Uterus (tissue), 4 donors: ENCODE results near the gene NQO2. TPM values are rescaled to one million over a fixed set of nuclear protein-coding genes. Genes with fewer than 3 reads are reported as not detected.

Experiments
- DNase-seq, 2 donors: peaks; one replicate each; pipeline ENCODE4 v3.0.0-alpha.2; 2019 to 2020
- H3K27ac ChIP-seq, 2 donors: fragments of 200-600 bp; sonication (generic); 1 replicate in 1 of 2; 2 replicates in 1 of 2; pipeline ENCODE4 v1.5.1; 2016 to 2018
- H3K27me3 ChIP-seq, 2 donors: fragments of 200-600 bp; sonication (generic); one replicate each; pipeline ENCODE4 v1.5.1; 2018 to 2019; ENCODE audit warnings: control low read depth in 1 of 2
- H3K36me3 ChIP-seq, 2 donors: fragments of 200-600 bp; sonication (generic); one replicate each; pipeline ENCODE4 v1.5.1; 2019; ENCODE audit warnings: control low read depth in 1 of 2
- H3K4me1 ChIP-seq, 2 donors: fragments of 200-600 bp; sonication (generic); one replicate each; pipeline ENCODE4 v1.5.1; 2018 to 2019; ENCODE audit warnings: control low read depth in 1 of 2
- H3K4me3 ChIP-seq, 2 donors: fragments of 200-600 bp; sonication (generic); 1 replicate in 1 of 2; 2 replicates in 1 of 2; pipeline ENCODE4 v1.5.1; 2018 to 2019; ENCODE audit warnings: mild to moderate bottlenecking in 1 of 2
- H3K9me3 ChIP-seq, 2 donors: fragments of 200-600 bp; sonication (generic); one replicate each; pipeline ENCODE4 v1.5.1; 2019; ENCODE audit warnings: control low read depth in 1 of 2
- CTCF ChIP-seq, 4 experiments: fragments of 200-600 bp in 2 of 4; fragments of 450-650 bp in 2 of 4; sonication (generic) in 2 of 4; IDR thresholded peaks; one replicate each; pipeline ENCODE4 v1.5.1; 2016 to 2019; ENCODE audit warnings: antibody characterized with exemption in 4 of 4, mild to moderate bottlenecking in 2 of 4, moderate library complexity in 1 of 4
- POLR2A ChIP-seq, 2 donors: fragments of 450-650 bp; IDR thresholded peaks; one replicate each; pipeline ENCODE4 v1.6.1; 2016; ENCODE audit warnings: antibody characterized with exemption in 2 of 2, mild to moderate bottlenecking in 1 of 2, moderate library complexity in 1 of 2
- intact Hi-C: fragments of 100-400 bp; cut with DNase I; formaldehyde crosslinking; loops from one replicate; pipeline ENCODE4 v1.15.1; 2023; ENCODE audit warnings: low total_unique reads
- total RNA-seq, 4 donors: library from RNA; depleted of rRNA in 3 of 4; stranded (reverse); fragments of >200 nt in 3 of 4; gene quantifications; one replicate each; pipeline versions ENCODE4 v1.1.0 to v1.2.4, GENCODE V29; 2014 to 2023
- donor health status: DM: yes; HTN: yes; CAD: no.

NQO2 gene
- total RNA-seq, 4 donors from 2014 or later: 7.8 to 50.3 (median 21.6) TPM

- Histone ChIP-seq H3K4me1 (peaks cover 4 to 6% of the 10 kb centered on the region in 2 donors), H3K27ac (peak overlapping the region; percentile 92 to 99), H3K36me3 (no peaks in the 10 kb centered on the region), H3K27me3 (no peaks in the 10 kb centered on the region), H3K4me3 (no peak overlapping the region), H3K9me3 (no peaks in the 10 kb centered on the region)
- intact Hi-C loops: no loop called here
- TF ChIP-seq POLR2A (IDR thresholded peaks at IDR 0.05) (no peak), CTCF (IDR thresholded peaks at IDR 0.05) (no peak)
- DNase-seq: peak; percentile 53 to 76
Observed at GRCh38 chr6:2986722-2987221, 12.9 kb upstream of the NQO2 start.

GRCh38 chr6:2988094-2988425 lies 11.6 kb upstream of the NQO2 start:
- Histone ChIP-seq H3K4me3 (peak overlapping the region; percentile 51 to 69), H3K36me3 (no peaks in the 10 kb centered on the region), H3K27me3 (no peaks in the 10 kb centered on the region), H3K9me3 (no peaks in the 10 kb centered on the region), H3K4me1 (peaks cover 4 to 6% of the 10 kb centered on the region in 2 donors), H3K27ac (peak overlapping the region; percentile 92 to 99)
- intact Hi-C loops: no loop called here
- DNase-seq: no peak
- TF ChIP-seq POLR2A (IDR thresholded peaks at IDR 0.05): no peak
- no peak for TF ChIP-seq CTCF (IDR thresholded peaks at IDR 0.05)

- H3K27ac ChIP-seq: peak overlapping the region; percentile 92 to 99
- intact Hi-C loops: no loop called here
- DNase-seq: peak; percentile 86 to 89
- H3K9me3 ChIP-seq: no peaks in the 10 kb centered on the region
- H3K4me3 ChIP-seq: peak overlapping the region; percentile 51 to 69
- TF ChIP-seq POLR2A (IDR thresholded peaks at IDR 0.05) (peak; percentile 48 to 62), CTCF (IDR thresholded peaks at IDR 0.05) (peak; percentile 78 to 96 (median 92))
- no peaks in the 10 kb centered on the region for H3K27me3 ChIP-seq
- H3K4me1 ChIP-seq: peaks cover 4 to 6% of the 10 kb centered on the region in 2 donors
- H3K36me3 ChIP-seq: no peaks in the 10 kb centered on the region
Observed at GRCh38 chr6:2988426-2989331, 11.0 kb upstream of the NQO2 start.

GRCh38 chr6:2989332-2990247 lies 10.1 kb upstream of the NQO2 start:
- no peaks in the 10 kb centered on the region for H3K27me3 ChIP-seq
- peak; percentile 81 to 94 for DNase-seq
- no peaks in the 10 kb centered on the region for H3K36me3 ChIP-seq
- intact Hi-C loops: loop anchor here (5.0 kb wide), 1 partner anchor 78 kb away; the partner anchor contains the start of gene RIPK1
- H3K9me3 ChIP-seq: no peaks in the 10 kb centered on the region
- TF ChIP-seq CTCF (IDR thresholded peaks at IDR 0.05): peak in 1 of 4 experiments; percentile 4
- TF ChIP-seq POLR2A (IDR thresholded peaks at IDR 0.05): peak; percentile 68 to 81
- peak overlapping the region; percentile 51 to 69 for H3K4me3 ChIP-seq
- H3K27ac ChIP-seq: peak overlapping the region; percentile 92 to 99
- peaks cover 4 to 6% of the 10 kb centered on the region in 2 donors for H3K4me1 ChIP-seq
